Measurements from ENCODE around the gene PTPN9.
"Not testable (repeated sequence)": the region's sequence is repeated elsewhere in the genome, so short reads cannot be mapped to it uniquely, and the experiment has no call there.

PTPN9 gene

GRCh38 chr15:75445324-75445723, 133.8 kb downstream of the PTPN9 start:
- POLR2A ChIA-PET: interaction anchor here (1.4 to 2.5 kb wide), 3 partner anchors 9 to 195 kb away, joined by 6 to 7 read pairs (median 7); partner anchors contain the start of genes IMP3 and SNUPN

GRCh38 chr15:75443972-75444453, 135.1 kb downstream of the PTPN9 start:
- ChIA-PET CTCF (interaction anchor here (1.0 kb wide), 1 partner anchor 10 kb away, joined by 3 read pairs; no protein-coding TSS in a partner anchor), POLR2A (interaction anchor here (0.8 to 1.7 kb wide), 2 partner anchors 10 to 76 kb away, joined by 3 to 5 read pairs; partner anchors contain the start of gene MAN2C1)
- DNase-seq (ENCODE audit: extremely low spot score): not testable (repeated sequence)

More at GRCh38 chr15:75445324-75445723, 133.8 kb downstream of the PTPN9 start:
- CTCF ChIA-PET: interaction anchor here (0.7 to 1.2 kb wide), 3 partner anchors 10 to 193 kb away, joined by 3 read pairs; no protein-coding TSS in a partner anchor
- not testable (repeated sequence) for DNase-seq (ENCODE audit: extremely low spot score)
- peak; percentile 21; the same call in 1 of the 2 replicates for TF ChIP-seq ZNF384 (IDR thresholded peaks at IDR 0.05)

- ChIA-PET CTCF (no interaction called here), POLR2A (no interaction called here)
- TF ChIP-seq ZNF384 (IDR thresholded peaks at IDR 0.05): no peak
- no peak for DNase-seq (ENCODE audit: extremely low spot score)
Measured at GRCh38 chr15:75437721-75438120, 141.4 kb downstream of the PTPN9 start.

- TF ChIP-seq FOXA1 (IDR thresholded peaks at IDR 0.05): no peak
- no peak for TF ChIP-seq ARNT (IDR thresholded peaks at IDR 0.05)
- no peak for TF ChIP-seq ZNF384 (IDR thresholded peaks at IDR 0.05)
- TF ChIP-seq L3MBTL2 (conservative IDR thresholded peaks at IDR 0.05): no peak
- TF ChIP-seq TARDBP (IDR thresholded peaks at IDR 0.05): no peak
- no peak for TF ChIP-seq HDGF (IDR thresholded peaks at IDR 0.05; ENCODE audit: borderline replicate concordance)
- TF ChIP-seq CTBP1 (IDR thresholded peaks at IDR 0.05; ENCODE audit: borderline replicate concordance): no peak
- no peak for TF ChIP-seq FOXK2 (IDR thresholded peaks at IDR 0.05)
- no peak for TF ChIP-seq SP1 (IDR thresholded peaks at IDR 0.05)
- TF ChIP-seq ELF4 (IDR thresholded peaks at IDR 0.05): no peak
- TF ChIP-seq PKNOX1 (IDR thresholded peaks at IDR 0.05): no peak
- no peak for TF ChIP-seq LEF1 (IDR thresholded peaks at IDR 0.05; ENCODE audit: borderline replicate concordance)
- TF ChIP-seq BHLHE40 (IDR thresholded peaks at IDR 0.05; ENCODE audit: borderline replicate concordance): no peak
- no peak for TF ChIP-seq SUZ12 (IDR thresholded peaks at IDR 0.05)
- no peak for TF ChIP-seq FOXM1 (IDR thresholded peaks at IDR 0.05; ENCODE audit: borderline replicate concordance)
- TF ChIP-seq NFRKB (IDR thresholded peaks at IDR 0.05): no peak
- POLR2A ChIA-PET: interaction anchor here (2.6 kb wide), 1 partner anchor 14 kb away, joined by 9 read pairs; the partner anchor contains the start of gene SIN3A
- CTCF ChIA-PET: no interaction called here
- DNase-seq (ENCODE audit: extremely low spot score): no peak
Measured at GRCh38 chr15:75436881-75437280, 142.2 kb downstream of the PTPN9 start.

- POLR2A ChIA-PET: interaction anchor here (1.0 to 3.8 kb wide), 4 partner anchors 9 to 22 kb away, joined by 4 to 19 read pairs (median 8); partner anchors contain the start of gene SIN3A
- CTCF ChIA-PET: interaction anchor here (0.9 kb wide), 2 partner anchors 20 to 64 kb away, joined by 3 to 4 read pairs; no protein-coding TSS in a partner anchor
Measured at GRCh38 chr15:75431682-75432081, 147.4 kb downstream of the PTPN9 start.

GRCh38 chr15:75431270-75431669, 147.8 kb downstream of the PTPN9 start:
- POLR2A ChIA-PET: interaction anchor here (1.0 to 3.8 kb wide), 4 partner anchors 8 to 23 kb away, joined by 4 to 19 read pairs (median 8); partner anchors contain the start of gene SIN3A
- no peak for DNase-seq (ENCODE audit: extremely low spot score)
- CTCF ChIA-PET: interaction anchor here (0.9 kb wide), 2 partner anchors 21 to 63 kb away, joined by 3 to 4 read pairs; no protein-coding TSS in a partner anchor
- TF ChIP-seq HDGF (IDR thresholded peaks at IDR 0.05; ENCODE audit: borderline replicate concordance) (no peak), PKNOX1 (IDR thresholded peaks at IDR 0.05) (no peak), NFRKB (IDR thresholded peaks at IDR 0.05) (no peak), SP1 (IDR thresholded peaks at IDR 0.05) (no peak), SUZ12 (IDR thresholded peaks at IDR 0.05) (no peak), FOXM1 (IDR thresholded peaks at IDR 0.05; ENCODE audit: borderline replicate concordance) (no peak), ARNT (IDR thresholded peaks at IDR 0.05) (no peak), L3MBTL2 (conservative IDR thresholded peaks at IDR 0.05) (no peak), ELF4 (IDR thresholded peaks at IDR 0.05) (no peak), BHLHE40 (IDR thresholded peaks at IDR 0.05; ENCODE audit: borderline replicate concordance) (no peak), FOXA1 (IDR thresholded peaks at IDR 0.05) (no peak), TARDBP (IDR thresholded peaks at IDR 0.05) (no peak), CTBP1 (IDR thresholded peaks at IDR 0.05; ENCODE audit: borderline replicate concordance) (no peak), LEF1 (IDR thresholded peaks at IDR 0.05; ENCODE audit: borderline replicate concordance) (no peak), FOXK2 (IDR thresholded peaks at IDR 0.05) (no peak), ZNF384 (IDR thresholded peaks at IDR 0.05) (no peak)

More at GRCh38 chr15:75431682-75432081, 147.4 kb downstream of the PTPN9 start:
- no peak for DNase-seq (ENCODE audit: extremely low spot score)
- TF ChIP-seq FOXK2 (IDR thresholded peaks at IDR 0.05): no peak
- TF ChIP-seq HDGF (IDR thresholded peaks at IDR 0.05; ENCODE audit: borderline replicate concordance): no peak
- no peak for TF ChIP-seq L3MBTL2 (conservative IDR thresholded peaks at IDR 0.05)
- no peak for TF ChIP-seq TARDBP (IDR thresholded peaks at IDR 0.05)
- no peak for TF ChIP-seq FOXA1 (IDR thresholded peaks at IDR 0.05)
- TF ChIP-seq SP1 (IDR thresholded peaks at IDR 0.05): no peak
- no peak for TF ChIP-seq FOXM1 (IDR thresholded peaks at IDR 0.05; ENCODE audit: borderline replicate concordance)
- TF ChIP-seq CTBP1 (IDR thresholded peaks at IDR 0.05; ENCODE audit: borderline replicate concordance): no peak
- no peak for TF ChIP-seq ELF4 (IDR thresholded peaks at IDR 0.05)
- no peak for TF ChIP-seq PKNOX1 (IDR thresholded peaks at IDR 0.05)
- TF ChIP-seq ARNT (IDR thresholded peaks at IDR 0.05): no peak
- TF ChIP-seq LEF1 (IDR thresholded peaks at IDR 0.05; ENCODE audit: borderline replicate concordance): no peak
- no peak for TF ChIP-seq SUZ12 (IDR thresholded peaks at IDR 0.05)
- TF ChIP-seq BHLHE40 (IDR thresholded peaks at IDR 0.05; ENCODE audit: borderline replicate concordance): no peak
- TF ChIP-seq ZNF384 (IDR thresholded peaks at IDR 0.05): no peak
- TF ChIP-seq NFRKB (IDR thresholded peaks at IDR 0.05): no peak

Measured in HEK293T (cell line).